Measurements from ENCODE around the gene MLF2. TPM values are rescaled to one million over a fixed set of nuclear protein-coding genes. Genes with fewer than 3 reads are reported as not detected.

MLF2 gene
- total RNA-seq, 1 experiment from 2014 or later: 175 TPM

DNA sequence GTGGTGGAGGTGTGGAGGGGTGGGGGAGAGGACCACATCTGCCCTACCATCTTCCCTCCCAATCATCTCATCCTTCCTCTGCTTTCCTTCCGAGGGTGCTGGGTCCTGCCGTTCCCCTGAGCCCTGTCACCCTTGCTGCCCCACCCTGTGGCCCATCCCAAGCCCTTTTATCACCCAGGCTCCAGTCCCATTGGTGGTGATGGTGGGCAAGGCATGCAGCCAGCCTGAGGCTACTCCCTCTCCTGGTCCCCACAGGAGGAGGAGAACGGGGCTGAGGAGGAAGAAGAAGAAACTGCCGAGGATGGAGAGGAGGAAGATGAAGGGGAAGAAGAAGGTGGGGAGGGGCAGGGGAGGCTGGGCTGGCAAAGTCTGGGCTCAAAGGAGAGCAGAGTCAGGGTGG lies 16.7 kb upstream of the MLF2 start:
- no peak overlapping the region for H3K27ac ChIP-seq (ENCODE audit: low read length)
- H3K9me3 ChIP-seq (ENCODE audit: control insufficient read depth, insufficient read depth, low read depth, low read length): no peaks in the 10 kb centered on the region
- DNase-seq (ENCODE audit: low read depth, low spot score): no peak
- no peaks in the 10 kb centered on the region for H3K27me3 ChIP-seq (ENCODE audit: control insufficient read depth, insufficient read depth, low read length)
- ATAC-seq: no peak
- H3K4me1 ChIP-seq (ENCODE audit: control insufficient read depth, insufficient read depth, low read length): peaks cover 36% of the 10 kb centered on the region
- no peak overlapping the region for H3K4me3 ChIP-seq (ENCODE audit: low read depth in 2 of 2, low read length in 2 of 2)
- ChIA-PET POLR2A (interaction anchor here (0.6 kb wide), 1 partner anchor 11 kb away, joined by 3 read pairs; no protein-coding TSS in a partner anchor), CTCF (interaction anchor here (0.7 kb wide), 1 partner anchor 16 kb away, joined by 3 read pairs; no protein-coding TSS in a partner anchor)
- in situ Hi-C loops (cut with HindIII; ENCODE audit: low pct_unique_long_range_greater_than_20kb, low sequenced_read_pairs) (no loop called here), intact Hi-C loops (cut with micrococcal nuclease; ENCODE audit: unreplicated experiment) (no loop called here)
- BruUV-seq (replicated peaks): no TSS peak
- peaks cover 2% of the 10 kb centered on the region for H3K36me3 ChIP-seq (ENCODE audit: control insufficient read depth, insufficient read depth, low read length)
- TF ChIP-seq, protein P1, sequence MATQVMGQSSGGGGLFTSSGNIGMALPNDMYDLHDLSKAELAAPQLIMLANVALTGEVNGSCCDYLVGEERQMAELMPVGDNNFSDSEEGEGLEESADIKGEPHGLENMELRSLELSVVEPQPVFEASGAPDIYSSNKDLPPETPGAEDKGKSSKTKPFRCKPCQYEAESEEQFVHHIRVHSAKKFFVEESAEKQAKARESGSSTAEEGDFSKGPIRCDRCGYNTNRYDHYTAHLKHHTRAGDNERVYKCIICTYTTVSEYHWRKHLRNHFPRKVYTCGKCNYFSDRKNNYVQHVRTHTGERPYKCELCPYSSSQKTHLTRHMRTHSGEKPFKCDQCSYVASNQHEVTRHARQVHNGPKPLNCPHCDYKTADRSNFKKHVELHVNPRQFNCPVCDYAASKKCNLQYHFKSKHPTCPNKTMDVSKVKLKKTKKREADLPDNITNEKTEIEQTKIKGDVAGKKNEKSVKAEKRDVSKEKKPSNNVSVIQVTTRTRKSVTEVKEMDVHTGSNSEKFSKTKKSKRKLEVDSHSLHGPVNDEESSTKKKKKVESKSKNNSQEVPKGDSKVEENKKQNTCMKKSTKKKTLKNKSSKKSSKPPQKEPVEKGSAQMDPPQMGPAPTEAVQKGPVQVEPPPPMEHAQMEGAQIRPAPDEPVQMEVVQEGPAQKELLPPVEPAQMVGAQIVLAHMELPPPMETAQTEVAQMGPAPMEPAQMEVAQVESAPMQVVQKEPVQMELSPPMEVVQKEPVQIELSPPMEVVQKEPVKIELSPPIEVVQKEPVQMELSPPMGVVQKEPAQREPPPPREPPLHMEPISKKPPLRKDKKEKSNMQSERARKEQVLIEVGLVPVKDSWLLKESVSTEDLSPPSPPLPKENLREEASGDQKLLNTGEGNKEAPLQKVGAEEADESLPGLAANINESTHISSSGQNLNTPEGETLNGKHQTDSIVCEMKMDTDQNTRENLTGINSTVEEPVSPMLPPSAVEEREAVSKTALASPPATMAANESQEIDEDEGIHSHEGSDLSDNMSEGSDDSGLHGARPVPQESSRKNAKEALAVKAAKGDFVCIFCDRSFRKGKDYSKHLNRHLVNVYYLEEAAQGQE (IDR thresholded peaks at IDR 0.05; ENCODE audit: insufficient read depth in 1 of 2, low read depth in 2 of 2, low read length in 1 of 2): no peak
- TF ChIP-seq, protein P2, sequence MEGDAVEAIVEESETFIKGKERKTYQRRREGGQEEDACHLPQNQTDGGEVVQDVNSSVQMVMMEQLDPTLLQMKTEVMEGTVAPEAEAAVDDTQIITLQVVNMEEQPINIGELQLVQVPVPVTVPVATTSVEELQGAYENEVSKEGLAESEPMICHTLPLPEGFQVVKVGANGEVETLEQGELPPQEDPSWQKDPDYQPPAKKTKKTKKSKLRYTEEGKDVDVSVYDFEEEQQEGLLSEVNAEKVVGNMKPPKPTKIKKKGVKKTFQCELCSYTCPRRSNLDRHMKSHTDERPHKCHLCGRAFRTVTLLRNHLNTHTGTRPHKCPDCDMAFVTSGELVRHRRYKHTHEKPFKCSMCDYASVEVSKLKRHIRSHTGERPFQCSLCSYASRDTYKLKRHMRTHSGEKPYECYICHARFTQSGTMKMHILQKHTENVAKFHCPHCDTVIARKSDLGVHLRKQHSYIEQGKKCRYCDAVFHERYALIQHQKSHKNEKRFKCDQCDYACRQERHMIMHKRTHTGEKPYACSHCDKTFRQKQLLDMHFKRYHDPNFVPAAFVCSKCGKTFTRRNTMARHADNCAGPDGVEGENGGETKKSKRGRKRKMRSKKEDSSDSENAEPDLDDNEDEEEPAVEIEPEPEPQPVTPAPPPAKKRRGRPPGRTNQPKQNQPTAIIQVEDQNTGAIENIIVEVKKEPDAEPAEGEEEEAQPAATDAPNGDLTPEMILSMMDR (IDR thresholded peaks at IDR 0.05): no peak
- no peak for TF ChIP-seq POLR2AphosphoS5 (IDR thresholded peaks at IDR 0.05; ENCODE audit: low read depth, low read length)
- TF ChIP-seq SIN3A (IDR thresholded peaks at IDR 0.05; ENCODE audit: borderline replicate concordance, insufficient read depth, low read depth, low read length): no peak
- no peak for TF ChIP-seq TCF7L2 (IDR thresholded peaks at IDR 0.05; ENCODE audit: low read depth, low read length)

DNA sequence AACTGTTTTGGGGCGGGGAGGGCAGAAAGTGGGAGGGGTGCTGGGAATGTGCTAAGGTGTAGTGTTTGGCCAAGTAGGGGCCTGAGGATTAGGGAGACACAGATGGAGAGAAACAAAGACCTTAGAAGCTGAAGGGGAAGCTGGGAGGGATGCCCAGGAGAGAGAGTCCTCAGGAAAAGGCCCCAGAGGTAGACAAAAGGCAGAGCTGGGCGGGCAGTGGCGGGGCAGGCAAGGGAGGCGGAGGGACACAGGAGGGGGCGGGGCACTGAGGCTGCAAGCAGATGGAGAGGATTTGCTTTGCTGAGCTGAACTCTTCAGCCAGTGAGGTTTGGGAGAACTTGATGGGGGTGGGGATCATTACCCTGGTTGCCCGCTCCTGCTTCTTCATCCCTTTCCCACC lies 16.0 kb upstream of the MLF2 start:
- H3K36me3 ChIP-seq (ENCODE audit: control insufficient read depth, insufficient read depth, low read length): peaks cover 2% of the 10 kb centered on the region
- no TSS peak for BruUV-seq (replicated peaks)
- H3K27me3 ChIP-seq (ENCODE audit: control insufficient read depth, insufficient read depth, low read length): no peaks in the 10 kb centered on the region
- H3K4me1 ChIP-seq (ENCODE audit: control insufficient read depth, insufficient read depth, low read length): peaks cover 38% of the 10 kb centered on the region
- DNase-seq (ENCODE audit: low read depth, low spot score) (no peak), ATAC-seq (no peak)
- in situ Hi-C loops (cut with HindIII; ENCODE audit: low pct_unique_long_range_greater_than_20kb, low sequenced_read_pairs) (no loop called here), intact Hi-C loops (cut with micrococcal nuclease; ENCODE audit: unreplicated experiment) (no loop called here)
- no peak for TF ChIP-seq POLR2AphosphoS5 (IDR thresholded peaks at IDR 0.05; ENCODE audit: low read depth, low read length)
- TF ChIP-seq SIN3A (IDR thresholded peaks at IDR 0.05; ENCODE audit: borderline replicate concordance, insufficient read depth, low read depth, low read length): no peak
- TF ChIP-seq TCF7L2 (IDR thresholded peaks at IDR 0.05; ENCODE audit: low read depth, low read length): no peak
- TF ChIP-seq, protein P2 (IDR thresholded peaks at IDR 0.05): no peak
- TF ChIP-seq, protein P1 (IDR thresholded peaks at IDR 0.05; ENCODE audit: insufficient read depth in 1 of 2, low read depth in 2 of 2, low read length in 1 of 2): no peak
- ChIA-PET CTCF (interaction anchor here (0.7 kb wide), 1 partner anchor 15 kb away, joined by 3 read pairs; no protein-coding TSS in a partner anchor), POLR2A (interaction anchor here (0.6 kb wide), 1 partner anchor 12 kb away, joined by 3 read pairs; no protein-coding TSS in a partner anchor)
- peak overlapping the region; percentile 75; the same call in 1 of the 2 replicates for H3K27ac ChIP-seq (ENCODE audit: low read length)
- peak overlapping the region; percentile 90 to 91 for H3K4me3 ChIP-seq (ENCODE audit: low read depth in 2 of 2, low read length in 2 of 2)
- H3K9me3 ChIP-seq (ENCODE audit: control insufficient read depth, insufficient read depth, low read depth, low read length): no peaks in the 10 kb centered on the region
